ENCODE measurements around the gene ZNF516. TPM values are rescaled to one million over a fixed set of nuclear protein-coding genes. Genes with fewer than 3 reads are reported as not detected.

The ZNF516 gene
- total and polyA plus RNA-seq, 10 of the 15 experiments (the other 5 are each of a cell fraction or from before 2014, with no cell fraction given) = 2.0 to 32.0 (median 8.3) TPM

DNA sequence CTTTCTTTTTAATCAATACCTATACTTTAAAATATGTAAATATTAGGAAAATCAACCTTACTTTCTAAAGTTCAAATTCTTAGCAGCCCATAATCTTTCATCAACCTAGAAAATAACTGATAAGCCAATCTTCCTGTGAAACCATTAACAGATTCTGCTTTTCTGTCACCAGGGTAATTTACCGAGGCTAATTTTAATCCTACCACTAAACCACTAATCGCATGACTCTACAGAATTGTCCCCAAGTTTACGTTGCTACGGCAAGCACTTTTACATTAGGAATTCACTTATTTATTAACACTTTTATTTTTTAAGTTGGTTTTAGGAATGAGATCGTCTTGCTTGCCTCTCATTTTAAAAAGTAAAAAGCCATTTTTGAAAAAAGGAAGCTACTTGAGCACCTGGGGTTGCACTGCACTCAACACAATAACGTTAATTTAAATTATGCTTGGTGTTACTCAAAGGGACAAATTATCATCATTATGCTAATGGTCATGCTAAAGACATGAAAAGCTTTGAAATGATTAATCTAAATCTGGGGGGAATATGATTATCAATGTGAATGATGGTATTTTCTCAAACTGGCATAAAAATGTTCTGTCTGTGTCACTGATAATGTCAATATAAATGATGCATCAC, 10.2 kb downstream of the ZNF516 start (continued):
- no peak for TF ChIP-seq YY1 (IDR thresholded peaks at IDR 0.05; ENCODE audit: low read depth, low read length)
- no peak for TF ChIP-seq EGR1 (IDR thresholded peaks at IDR 0.05; ENCODE audit: borderline replicate concordance in 1 of 2, low read depth in 2 of 2, low read length in 2 of 2)
- no peak for TF ChIP-seq NR2C2 (IDR thresholded peaks at IDR 0.05; ENCODE audit: borderline replicate concordance, control insufficient read depth, insufficient read length, low read depth)
- peak; percentile 90 for TF ChIP-seq RUNX3 (IDR thresholded peaks at IDR 0.05; ENCODE audit: low read length)
- 0 out of 2 replicates have a peak, but pooled peaks have one; percentile 23 for TF ChIP-seq IKZF1 (conservative IDR thresholded peaks at IDR 0.05)
- TF ChIP-seq ASH2L (IDR thresholded peaks at IDR 0.05; ENCODE audit: borderline replicate concordance, low read depth) = no peak
- TF ChIP-seq, protein P1, sequence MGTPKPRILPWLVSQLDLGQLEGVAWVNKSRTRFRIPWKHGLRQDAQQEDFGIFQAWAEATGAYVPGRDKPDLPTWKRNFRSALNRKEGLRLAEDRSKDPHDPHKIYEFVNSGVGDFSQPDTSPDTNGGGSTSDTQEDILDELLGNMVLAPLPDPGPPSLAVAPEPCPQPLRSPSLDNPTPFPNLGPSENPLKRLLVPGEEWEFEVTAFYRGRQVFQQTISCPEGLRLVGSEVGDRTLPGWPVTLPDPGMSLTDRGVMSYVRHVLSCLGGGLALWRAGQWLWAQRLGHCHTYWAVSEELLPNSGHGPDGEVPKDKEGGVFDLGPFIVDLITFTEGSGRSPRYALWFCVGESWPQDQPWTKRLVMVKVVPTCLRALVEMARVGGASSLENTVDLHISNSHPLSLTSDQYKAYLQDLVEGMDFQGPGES (IDR thresholded peaks at IDR 0.05) = no peak
- TF ChIP-seq PRDM15 (CRISPR knock-in tag; IDR thresholded peaks at IDR 0.05) = no peak
- TF ChIP-seq, protein P2, sequence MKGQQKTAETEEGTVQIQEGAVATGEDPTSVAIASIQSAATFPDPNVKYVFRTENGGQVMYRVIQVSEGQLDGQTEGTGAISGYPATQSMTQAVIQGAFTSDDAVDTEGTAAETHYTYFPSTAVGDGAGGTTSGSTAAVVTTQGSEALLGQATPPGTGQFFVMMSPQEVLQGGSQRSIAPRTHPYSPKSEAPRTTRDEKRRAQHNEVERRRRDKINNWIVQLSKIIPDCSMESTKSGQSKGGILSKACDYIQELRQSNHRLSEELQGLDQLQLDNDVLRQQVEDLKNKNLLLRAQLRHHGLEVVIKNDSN (IDR thresholded peaks at IDR 0.05; ENCODE audit: borderline replicate concordance, extremely low read length, insufficient read depth, low read depth, low read length) = no peak
- TF ChIP-seq CBFB (IDR thresholded peaks at IDR 0.05; ENCODE audit: low read depth) = no peak
- no peak for TF ChIP-seq HDGF (IDR thresholded peaks at IDR 0.05)
- TF ChIP-seq ZNF384 (IDR thresholded peaks at IDR 0.05; ENCODE audit: borderline replicate concordance, low read depth, low read length) = no peak
- TF ChIP-seq NFYB (IDR thresholded peaks at IDR 0.05; ENCODE audit: insufficient read depth, low read depth, low read length) = no peak
- TF ChIP-seq KDM1A (IDR thresholded peaks at IDR 0.05; ENCODE audit: borderline replicate concordance) = no peak
- no peak for TF ChIP-seq MTA3 (IDR thresholded peaks at IDR 0.05; ENCODE audit: borderline replicate concordance, low read length)
- no peak for TF ChIP-seq ZBED1 (IDR thresholded peaks at IDR 0.05; ENCODE audit: borderline replicate concordance)
- peak; percentile 26 to 55; a peak in 1 of 4 replicates for TF ChIP-seq IKZF2 (IDR thresholded peaks at IDR 0.05)
- TF ChIP-seq BRCA1 (IDR thresholded peaks at IDR 0.05; ENCODE audit: low read depth, low read length) = no peak
- no peak for TF ChIP-seq CHD4 (IDR thresholded peaks at IDR 0.05)
- TF ChIP-seq SRF (IDR thresholded peaks at IDR 0.05; ENCODE audit: low read depth in 2 of 2, low read length in 2 of 2) = no peak
- TF ChIP-seq HCFC1 (IDR thresholded peaks at IDR 0.05; ENCODE audit: low read length) = no peak
- TF ChIP-seq, protein P3, sequence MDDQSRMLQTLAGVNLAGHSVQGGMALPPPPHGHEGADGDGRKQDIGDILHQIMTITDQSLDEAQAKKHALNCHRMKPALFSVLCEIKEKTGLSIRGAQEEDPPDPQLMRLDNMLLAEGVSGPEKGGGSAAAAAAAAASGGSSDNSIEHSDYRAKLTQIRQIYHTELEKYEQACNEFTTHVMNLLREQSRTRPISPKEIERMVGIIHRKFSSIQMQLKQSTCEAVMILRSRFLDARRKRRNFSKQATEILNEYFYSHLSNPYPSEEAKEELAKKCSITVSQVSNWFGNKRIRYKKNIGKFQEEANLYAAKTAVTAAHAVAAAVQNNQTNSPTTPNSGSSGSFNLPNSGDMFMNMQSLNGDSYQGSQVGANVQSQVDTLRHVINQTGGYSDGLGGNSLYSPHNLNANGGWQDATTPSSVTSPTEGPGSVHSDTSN (IDR thresholded peaks at IDR 0.05; ENCODE audit: insufficient replicate concordance, low read depth, low read length) = no peak
- TF ChIP-seq IRF4 (IDR thresholded peaks at IDR 0.05; ENCODE audit: low read depth, low read length) = no peak
- TF ChIP-seq CBX5 (IDR thresholded peaks at IDR 0.05; ENCODE audit: low read depth) = no peak
- no peak for TF ChIP-seq ESRRA (IDR thresholded peaks at IDR 0.05; ENCODE audit: low read length)

Data from GM12878 (cell line).